HEK293 (cell line): ENCODE measurements around the gene CTSE.

Source experiments
- CTCF ChIA-PET: fragments of 350-600 bp; formaldehyde crosslinking; extraction: SDS; loops from one replicate; lab custom pipeline; 2021; ENCODE audit warnings: antibody characterized with exemption; lab: Yijun Ruan, JAX
- POLR2A ChIA-PET: fragments of 300-600 bp; formaldehyde crosslinking; extraction: SDS; loops from one replicate; lab custom pipeline; 2020; ENCODE audit warnings: antibody characterized with exemption, inconsistent platforms; lab: Yijun Ruan, JAX
- H3K27ac ChIP-seq: fragments of 200-500 bp; sonication (Bioruptor generic); 2 replicates; pipeline ENCODE4 v1.5.1; 2014; ENCODE audit warnings: low read depth, low read length, control low read depth, inconsistent platforms; ENCODE audit errors: extremely low read depth
- H3K36me3 ChIP-seq, 2 experiments: fragments of 200-500 bp in 1 of 2; sonication (Bioruptor generic) in 1 of 2; 1 replicate in 1 of 2; 2 replicates in 1 of 2; pipeline ENCODE4 v1.5.1; 2014 to 2017; ENCODE audit warnings: inconsistent platforms in 2 of 2, low read length in 2 of 2; ENCODE audit not compliant: control insufficient read depth in 2 of 2, insufficient read depth in 1 of 2
- H3K4me1 ChIP-seq: fragments of 200-500 bp; sonication (Bioruptor generic); 2 replicates; pipeline ENCODE4 v1.5.1; 2014; ENCODE audit warnings: mild to moderate bottlenecking, low read length, inconsistent platforms; ENCODE audit not compliant: control insufficient read depth, insufficient read depth
- H3K4me3 ChIP-seq: 2 replicates; pipeline ENCODE4 v1.5.1; 2011; ENCODE audit warnings: low read depth, mild to moderate bottlenecking, control low read depth, low read length, moderate library complexity
- H3K9me3 ChIP-seq: fragments of 200-500 bp; sonication (Bioruptor generic); 2 replicates; pipeline ENCODE4 v1.5.1; 2014; ENCODE audit warnings: low read depth, low read length, inconsistent platforms; ENCODE audit not compliant: control insufficient read depth, insufficient read depth
- HOXA7 ChIP-seq: sonication (generic); formaldehyde crosslinking; IDR thresholded peaks from 2 replicates; pipeline ENCODE4 v1.8.1; 2022; ENCODE audit warnings: missing genetic modification reagents, borderline replicate concordance
- SETDB1 ChIP-seq: IDR thresholded peaks from one replicate; pipeline ENCODE4 v1.6.1; 2017; ENCODE audit warnings: mild to moderate bottlenecking, low read length, moderate library complexity, mixed read lengths; ENCODE audit not compliant: insufficient read length
- YY1 ChIP-seq: fragments of 450-650 bp; formaldehyde crosslinking; IDR thresholded peaks from 2 replicates; pipeline ENCODE4 v1.5.1; 2018; ENCODE audit warnings: missing biosample characterization, missing genetic modification characterization
- ZNF114 ChIP-seq: fragments of 450-650 bp; formaldehyde crosslinking; IDR thresholded peaks from 2 replicates; pipeline ENCODE4 v1.5.0; 2017; ENCODE audit warnings: missing biosample characterization, missing genetic modification characterization
- ZNF140 ChIP-seq: fragments of 450-650 bp; formaldehyde crosslinking; IDR thresholded peaks from 2 replicates; pipeline ENCODE4 v1.5.1; 2016; ENCODE audit warnings: missing biosample characterization, missing genetic modification characterization
- ZNF24 ChIP-seq: fragments of 450-650 bp; formaldehyde crosslinking; IDR thresholded peaks from 2 replicates; pipeline ENCODE4 v1.5.1; 2016; ENCODE audit warnings: missing biosample characterization, missing genetic modification characterization
- ZNF302 ChIP-seq: fragments of 450-650 bp; formaldehyde crosslinking; IDR thresholded peaks from 2 replicates; pipeline ENCODE4 v1.5.1; 2016; ENCODE audit warnings: missing biosample characterization, missing genetic modification characterization, low read depth
- ZNF510 ChIP-seq: fragments of 450-650 bp; formaldehyde crosslinking; IDR thresholded peaks from 2 replicates; pipeline ENCODE4 v1.5.1; 2018; ENCODE audit warnings: mild to moderate bottlenecking, missing genetic modification characterization, missing biosample characterization; ENCODE audit not compliant: insufficient replicate concordance
- ZNF530 ChIP-seq: fragments of 450-650 bp; formaldehyde crosslinking; IDR thresholded peaks from 2 replicates; pipeline ENCODE4 v1.5.1; 2016; ENCODE audit warnings: low read depth, missing biosample characterization, missing genetic modification characterization
- ZNF624 ChIP-seq: fragments of 450-650 bp; formaldehyde crosslinking; IDR thresholded peaks from 2 replicates; pipeline ENCODE4 v1.5.1; 2017; ENCODE audit warnings: missing biosample characterization, missing genetic modification characterization
- ZNF701 ChIP-seq: fragments of 450-650 bp; formaldehyde crosslinking; IDR thresholded peaks from 2 replicates; pipeline ENCODE4 v1.5.1; 2016; ENCODE audit warnings: missing biosample characterization, missing genetic modification characterization
- TF ChIP-seq, protein P1 (sequence below): fragments of 450-650 bp; formaldehyde crosslinking; IDR thresholded peaks from 2 replicates; pipeline ENCODE4 v1.5.0; 2017; ENCODE audit warnings: missing biosample characterization, missing genetic modification characterization, borderline replicate concordance
- TF ChIP-seq, protein P2 (sequence below): fragments of 450-650 bp; formaldehyde crosslinking; IDR thresholded peaks from 2 replicates; pipeline ENCODE4 v1.5.1; 2016; ENCODE audit warnings: missing biosample characterization, missing genetic modification characterization
- TF ChIP-seq, protein P3 (sequence below): fragments of 450-650 bp; formaldehyde crosslinking; IDR thresholded peaks from 2 replicates; pipeline ENCODE4 v1.5.1; 2016; ENCODE audit warnings: missing biosample characterization, missing genetic modification characterization, borderline replicate concordance
- TF ChIP-seq, protein P4 (sequence below): fragments of 450-650 bp; formaldehyde crosslinking; IDR thresholded peaks from 2 replicates; pipeline ENCODE4 v1.5.1; 2016; ENCODE audit warnings: missing biosample characterization, missing genetic modification characterization
- TF ChIP-seq, protein P5 (sequence below): fragments of 450-650 bp; formaldehyde crosslinking; IDR thresholded peaks from 2 replicates; pipeline ENCODE4 v1.5.1; 2016; ENCODE audit warnings: missing biosample characterization, missing genetic modification characterization
- TF ChIP-seq, protein P6 (sequence below): IDR thresholded peaks from 2 replicates; pipeline ENCODE4 v1.6.1; 2011; ENCODE audit warnings: mild to moderate bottlenecking, low read depth, low read length, borderline replicate concordance

The CTSE gene

DNA sequence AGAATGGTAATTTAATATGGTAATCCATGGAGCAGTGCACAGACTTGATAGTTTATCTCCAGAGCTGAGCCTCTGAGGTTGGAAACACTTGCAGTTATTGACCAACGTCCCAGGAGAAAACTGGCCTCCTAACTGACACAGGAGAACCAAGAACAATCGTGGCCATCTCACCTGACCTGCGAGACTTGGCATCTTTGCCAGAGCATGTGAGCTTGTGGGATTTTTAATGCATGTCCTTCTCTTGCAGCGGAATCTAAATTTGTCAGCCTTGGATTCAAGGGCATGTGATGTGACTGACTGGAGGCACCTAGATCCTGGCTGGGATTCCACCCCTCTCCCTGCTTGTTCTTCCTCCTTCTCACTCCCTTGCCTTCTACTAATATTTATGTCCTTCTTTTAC is 52.6 kb downstream of the CTSE start:
- Histone ChIP-seq H3K27ac (no peak overlapping the region), H3K9me3 (no peaks in the 10 kb centered on the region), H3K4me1 (no peaks in the 10 kb centered on the region), H3K36me3 (no peaks in the 10 kb centered on the region), H3K4me3 (no peak overlapping the region)
- TF ChIP-seq, protein P1, sequence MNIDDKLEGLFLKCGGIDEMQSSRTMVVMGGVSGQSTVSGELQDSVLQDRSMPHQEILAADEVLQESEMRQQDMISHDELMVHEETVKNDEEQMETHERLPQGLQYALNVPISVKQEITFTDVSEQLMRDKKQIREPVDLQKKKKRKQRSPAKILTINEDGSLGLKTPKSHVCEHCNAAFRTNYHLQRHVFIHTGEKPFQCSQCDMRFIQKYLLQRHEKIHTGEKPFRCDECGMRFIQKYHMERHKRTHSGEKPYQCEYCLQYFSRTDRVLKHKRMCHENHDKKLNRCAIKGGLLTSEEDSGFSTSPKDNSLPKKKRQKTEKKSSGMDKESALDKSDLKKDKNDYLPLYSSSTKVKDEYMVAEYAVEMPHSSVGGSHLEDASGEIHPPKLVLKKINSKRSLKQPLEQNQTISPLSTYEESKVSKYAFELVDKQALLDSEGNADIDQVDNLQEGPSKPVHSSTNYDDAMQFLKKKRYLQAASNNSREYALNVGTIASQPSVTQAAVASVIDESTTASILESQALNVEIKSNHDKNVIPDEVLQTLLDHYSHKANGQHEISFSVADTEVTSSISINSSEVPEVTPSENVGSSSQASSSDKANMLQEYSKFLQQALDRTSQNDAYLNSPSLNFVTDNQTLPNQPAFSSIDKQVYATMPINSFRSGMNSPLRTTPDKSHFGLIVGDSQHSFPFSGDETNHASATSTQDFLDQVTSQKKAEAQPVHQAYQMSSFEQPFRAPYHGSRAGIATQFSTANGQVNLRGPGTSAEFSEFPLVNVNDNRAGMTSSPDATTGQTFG (tag by site-specific recombination): no peak
- TF ChIP-seq, protein P2, sequence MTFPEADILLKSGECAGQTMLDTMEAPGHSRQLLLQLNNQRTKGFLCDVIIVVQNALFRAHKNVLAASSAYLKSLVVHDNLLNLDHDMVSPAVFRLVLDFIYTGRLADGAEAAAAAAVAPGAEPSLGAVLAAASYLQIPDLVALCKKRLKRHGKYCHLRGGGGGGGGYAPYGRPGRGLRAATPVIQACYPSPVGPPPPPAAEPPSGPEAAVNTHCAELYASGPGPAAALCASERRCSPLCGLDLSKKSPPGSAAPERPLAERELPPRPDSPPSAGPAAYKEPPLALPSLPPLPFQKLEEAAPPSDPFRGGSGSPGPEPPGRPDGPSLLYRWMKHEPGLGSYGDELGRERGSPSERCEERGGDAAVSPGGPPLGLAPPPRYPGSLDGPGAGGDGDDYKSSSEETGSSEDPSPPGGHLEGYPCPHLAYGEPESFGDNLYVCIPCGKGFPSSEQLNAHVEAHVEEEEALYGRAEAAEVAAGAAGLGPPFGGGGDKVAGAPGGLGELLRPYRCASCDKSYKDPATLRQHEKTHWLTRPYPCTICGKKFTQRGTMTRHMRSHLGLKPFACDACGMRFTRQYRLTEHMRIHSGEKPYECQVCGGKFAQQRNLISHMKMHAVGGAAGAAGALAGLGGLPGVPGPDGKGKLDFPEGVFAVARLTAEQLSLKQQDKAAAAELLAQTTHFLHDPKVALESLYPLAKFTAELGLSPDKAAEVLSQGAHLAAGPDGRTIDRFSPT (tag by site-specific recombination): no peak
- TF ChIP-seq ZNF530 (tag by site-specific recombination): no peak
- TF ChIP-seq ZNF302: no peak
- no peak for TF ChIP-seq HOXA7
- TF ChIP-seq ZNF140 (tag by site-specific recombination): no peak
- TF ChIP-seq ZNF624: no peak
- no peak for TF ChIP-seq SETDB1
- TF ChIP-seq, protein P3, sequence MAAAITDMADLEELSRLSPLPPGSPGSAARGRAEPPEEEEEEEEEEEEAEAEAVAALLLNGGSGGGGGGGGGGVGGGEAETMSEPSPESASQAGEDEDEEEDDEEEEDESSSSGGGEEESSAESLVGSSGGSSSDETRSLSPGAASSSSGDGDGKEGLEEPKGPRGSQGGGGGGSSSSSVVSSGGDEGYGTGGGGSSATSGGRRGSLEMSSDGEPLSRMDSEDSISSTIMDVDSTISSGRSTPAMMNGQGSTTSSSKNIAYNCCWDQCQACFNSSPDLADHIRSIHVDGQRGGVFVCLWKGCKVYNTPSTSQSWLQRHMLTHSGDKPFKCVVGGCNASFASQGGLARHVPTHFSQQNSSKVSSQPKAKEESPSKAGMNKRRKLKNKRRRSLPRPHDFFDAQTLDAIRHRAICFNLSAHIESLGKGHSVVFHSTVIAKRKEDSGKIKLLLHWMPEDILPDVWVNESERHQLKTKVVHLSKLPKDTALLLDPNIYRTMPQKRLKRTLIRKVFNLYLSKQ (tag by site-specific recombination): no peak
- TF ChIP-seq ZNF510 (tag by site-specific recombination): no peak
- no peak for TF ChIP-seq ZNF114 (tag by site-specific recombination)
- TF ChIP-seq, protein P4, sequence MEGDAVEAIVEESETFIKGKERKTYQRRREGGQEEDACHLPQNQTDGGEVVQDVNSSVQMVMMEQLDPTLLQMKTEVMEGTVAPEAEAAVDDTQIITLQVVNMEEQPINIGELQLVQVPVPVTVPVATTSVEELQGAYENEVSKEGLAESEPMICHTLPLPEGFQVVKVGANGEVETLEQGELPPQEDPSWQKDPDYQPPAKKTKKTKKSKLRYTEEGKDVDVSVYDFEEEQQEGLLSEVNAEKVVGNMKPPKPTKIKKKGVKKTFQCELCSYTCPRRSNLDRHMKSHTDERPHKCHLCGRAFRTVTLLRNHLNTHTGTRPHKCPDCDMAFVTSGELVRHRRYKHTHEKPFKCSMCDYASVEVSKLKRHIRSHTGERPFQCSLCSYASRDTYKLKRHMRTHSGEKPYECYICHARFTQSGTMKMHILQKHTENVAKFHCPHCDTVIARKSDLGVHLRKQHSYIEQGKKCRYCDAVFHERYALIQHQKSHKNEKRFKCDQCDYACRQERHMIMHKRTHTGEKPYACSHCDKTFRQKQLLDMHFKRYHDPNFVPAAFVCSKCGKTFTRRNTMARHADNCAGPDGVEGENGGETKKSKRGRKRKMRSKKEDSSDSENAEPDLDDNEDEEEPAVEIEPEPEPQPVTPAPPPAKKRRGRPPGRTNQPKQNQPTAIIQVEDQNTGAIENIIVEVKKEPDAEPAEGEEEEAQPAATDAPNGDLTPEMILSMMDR (tag by site-specific recombination): no peak
- TF ChIP-seq, protein P5, sequence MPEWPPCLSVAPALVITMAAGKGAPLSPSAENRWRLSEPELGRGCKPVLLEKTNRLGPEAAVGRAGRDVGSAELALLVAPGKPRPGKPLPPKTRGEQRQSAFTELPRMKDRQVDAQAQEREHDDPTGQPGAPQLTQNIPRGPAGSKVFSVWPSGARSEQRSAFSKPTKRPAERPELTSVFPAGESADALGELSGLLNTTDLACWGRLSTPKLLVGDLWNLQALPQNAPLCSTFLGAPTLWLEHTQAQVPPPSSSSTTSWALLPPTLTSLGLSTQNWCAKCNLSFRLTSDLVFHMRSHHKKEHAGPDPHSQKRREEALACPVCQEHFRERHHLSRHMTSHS (tag by site-specific recombination): no peak
- TF ChIP-seq, protein P6, sequence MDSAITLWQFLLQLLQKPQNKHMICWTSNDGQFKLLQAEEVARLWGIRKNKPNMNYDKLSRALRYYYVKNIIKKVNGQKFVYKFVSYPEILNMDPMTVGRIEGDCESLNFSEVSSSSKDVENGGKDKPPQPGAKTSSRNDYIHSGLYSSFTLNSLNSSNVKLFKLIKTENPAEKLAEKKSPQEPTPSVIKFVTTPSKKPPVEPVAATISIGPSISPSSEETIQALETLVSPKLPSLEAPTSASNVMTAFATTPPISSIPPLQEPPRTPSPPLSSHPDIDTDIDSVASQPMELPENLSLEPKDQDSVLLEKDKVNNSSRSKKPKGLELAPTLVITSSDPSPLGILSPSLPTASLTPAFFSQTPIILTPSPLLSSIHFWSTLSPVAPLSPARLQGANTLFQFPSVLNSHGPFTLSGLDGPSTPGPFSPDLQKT: no peak
- no peak for TF ChIP-seq ZNF24 (tag by site-specific recombination)
- TF ChIP-seq ZNF701 (tag by site-specific recombination): no peak
- no peak for TF ChIP-seq YY1 (tag by site-specific recombination)
- CTCF ChIA-PET: interaction anchor here (1.2 to 4.5 kb wide), 4 partner anchors 10 to 179 kb away, joined by 3 to 39 read pairs (median 8); no protein-coding TSS in a partner anchor
- POLR2A ChIA-PET: no interaction called here
